GM21360 (cell line): ENCODE results near the gene ZCCHC9.
"Not testable (repeated sequence)": the region's sequence is repeated elsewhere in the genome, so short reads cannot be mapped to it uniquely, and the experiment has no call there.

Experiments used
- ATAC-seq: cut with Tn5 transposase; IDR thresholded peaks from one replicate; pipeline ENCODE4 v1.9.1; 2021; ENCODE audit warnings: mild to moderate bottlenecking, moderate library complexity; ENCODE audit not compliant: unreplicated experiment

ZCCHC9 gene

GRCh38 chr5:81303563-81303962, 2.2 kb downstream of the ZCCHC9 start:
- ATAC-seq = no peak

GRCh38 chr5:81305785-81306184, 4.4 kb downstream of the ZCCHC9 start:
- ATAC-seq = no peak

GRCh38 chr5:81308836-81309235, 7.4 kb downstream of the ZCCHC9 start:
- ATAC-seq = no peak

GRCh38 chr5:81310402-81311063, 9.1 kb downstream of the ZCCHC9 start:
- ATAC-seq = no peak

- ATAC-seq = no peak
Measured at GRCh38 chr5:81313278-81313677, 11.9 kb downstream of the ZCCHC9 start.

GRCh38 chr5:81313686-81314085, 12.3 kb downstream of the ZCCHC9 start:
- ATAC-seq = no peak

- no peak for ATAC-seq
Measured at GRCh38 chr5:81314581-81314980, 13.2 kb downstream of the ZCCHC9 start.

GRCh38 chr5:81315336-81315735, 13.9 kb downstream of the ZCCHC9 start:
- ATAC-seq = no peak

GRCh38 chr5:81315830-81316229, 14.4 kb downstream of the ZCCHC9 start:
- no peak for ATAC-seq

GRCh38 chr5:81316571-81316970, 15.2 kb downstream of the ZCCHC9 start:
- no peak for ATAC-seq

GRCh38 chr5:81317536-81317935, 16.1 kb downstream of the ZCCHC9 start:
- ATAC-seq = no peak

- ATAC-seq = no peak
Measured at GRCh38 chr5:81326554-81326953, 25.2 kb downstream of the ZCCHC9 start.

GRCh38 chr5:81334304-81335061, 33.1 kb downstream of the ZCCHC9 start:
- ATAC-seq = no peak

GRCh38 chr5:81335946-81336345, 34.6 kb downstream of the ZCCHC9 start:
- no peak for ATAC-seq

GRCh38 chr5:81336556-81336955, 35.2 kb downstream of the ZCCHC9 start:
- ATAC-seq = no peak

- no peak for ATAC-seq
Measured at GRCh38 chr5:81337803-81338202, 36.4 kb downstream of the ZCCHC9 start.

GRCh38 chr5:81338213-81338612, 36.8 kb downstream of the ZCCHC9 start:
- ATAC-seq = not testable (repeated sequence)

GRCh38 chr5:81344736-81345135, 43.3 kb downstream of the ZCCHC9 start:
- ATAC-seq = no peak

- no peak for ATAC-seq
Measured at GRCh38 chr5:81345411-81346003, 44.1 kb downstream of the ZCCHC9 start.

GRCh38 chr5:81349161-81349560, 47.8 kb downstream of the ZCCHC9 start:
- ATAC-seq = no peak

GRCh38 chr5:81350507-81350906, 49.1 kb downstream of the ZCCHC9 start:
- ATAC-seq = no peak

- no peak for ATAC-seq
Measured at GRCh38 chr5:81353189-81353588, 51.8 kb downstream of the ZCCHC9 start.
